Measurements from ENCODE around the gene ADCY4.

Gene ADCY4

DNA sequence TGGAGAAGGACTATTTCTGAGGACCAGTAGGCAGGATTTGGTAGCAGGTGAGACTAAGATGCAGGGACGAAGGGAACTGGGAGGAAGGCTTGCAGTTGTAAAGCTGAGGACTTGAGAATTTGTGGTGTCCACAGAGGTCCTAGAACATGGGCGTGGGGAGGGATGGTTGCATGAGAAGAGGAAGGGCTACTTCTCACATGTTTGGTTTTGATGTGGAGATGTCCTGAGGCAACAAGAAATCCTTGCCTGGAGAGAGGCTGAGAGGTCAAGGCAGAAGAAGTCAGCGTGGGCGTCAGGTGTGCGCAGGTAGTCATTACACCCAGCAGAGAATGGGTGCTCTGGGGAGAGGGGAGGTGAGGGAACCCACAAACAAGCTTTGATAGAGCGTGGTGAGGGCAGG is 57.8 kb downstream of the ADCY4 start:
- no peak for DNase-seq (ENCODE audit: low read depth, low spot score)

- no peak for DNase-seq (ENCODE audit: low read depth, low spot score)
These were observed 60.7 kb downstream of the ADCY4 start for GRCh38 chr14:24274101-24274543.

GRCh38 chr14:24273422-24273998 is 61.4 kb downstream of the ADCY4 start:
- DNase-seq (ENCODE audit: low read depth, low spot score), result no peak

DNA sequence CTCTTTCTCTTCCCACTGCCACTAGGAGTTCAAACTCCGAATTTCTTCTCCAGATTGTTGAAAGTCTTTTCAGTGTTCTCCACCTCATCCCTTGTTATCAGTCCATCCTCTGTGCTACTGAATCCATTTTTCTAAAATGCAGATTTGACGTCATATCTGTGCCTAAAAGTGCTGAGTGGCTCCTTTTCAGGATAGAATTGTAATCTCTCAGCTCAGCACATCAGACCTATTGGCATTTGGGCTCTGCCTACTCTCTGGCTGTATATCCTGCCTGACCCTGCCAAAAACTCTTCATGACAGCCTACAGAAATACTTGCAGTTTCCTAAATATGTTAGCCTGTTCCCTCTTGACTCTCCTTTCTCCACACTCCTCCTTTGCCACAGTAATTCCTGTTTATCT is 62.4 kb downstream of the ADCY4 start:
- no peak for DNase-seq (ENCODE audit: low read depth, low spot score)

- DNase-seq (ENCODE audit: low read depth, low spot score), result no peak
These were observed 63.0 kb downstream of the ADCY4 start for GRCh38 chr14:24271834-24272263.

DNA sequence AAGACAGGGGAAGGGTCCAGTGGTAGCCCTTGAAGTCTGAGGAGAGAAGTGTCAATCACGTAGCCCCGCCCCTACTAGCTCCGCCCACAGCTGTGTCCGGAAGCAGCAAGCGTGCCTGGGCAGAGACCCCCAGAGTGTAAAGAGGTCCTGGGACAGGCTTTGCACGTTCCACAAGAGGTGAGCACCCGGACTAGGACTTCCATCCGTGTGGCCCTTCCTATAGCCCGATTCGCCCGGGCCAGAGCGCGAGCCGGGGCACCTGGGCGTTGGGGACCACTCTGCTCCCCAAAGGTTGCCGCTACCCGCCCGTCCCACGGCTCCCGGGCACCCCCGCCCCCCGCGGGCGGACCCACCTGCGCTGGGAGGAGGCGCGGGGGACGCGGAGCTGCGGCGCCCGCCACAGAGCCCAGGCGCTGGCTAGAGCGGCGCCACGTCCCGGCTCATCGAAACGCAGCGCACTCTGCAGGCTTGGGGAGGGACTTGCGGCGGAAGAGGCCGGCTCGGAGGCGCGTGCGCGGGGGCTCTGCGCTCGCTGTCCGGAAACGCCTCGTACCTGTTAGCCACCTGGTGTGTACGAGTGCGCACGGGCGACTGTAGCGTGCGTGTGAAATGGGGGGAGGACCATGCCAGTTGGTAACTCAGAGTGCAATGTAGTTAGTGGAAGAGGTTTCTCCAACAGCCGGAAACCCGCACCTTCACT is 63.6 kb downstream of the ADCY4 start, which contains the start of gene RABGGTA:
RABGGTA (minus strand) TSS at position 464 of the 700 bp plus-strand sequence. CDS start 482 bp downstream, outside the sequence.
- DNase-seq (ENCODE audit: low read depth, low spot score), result peak; percentile 84

DNA sequence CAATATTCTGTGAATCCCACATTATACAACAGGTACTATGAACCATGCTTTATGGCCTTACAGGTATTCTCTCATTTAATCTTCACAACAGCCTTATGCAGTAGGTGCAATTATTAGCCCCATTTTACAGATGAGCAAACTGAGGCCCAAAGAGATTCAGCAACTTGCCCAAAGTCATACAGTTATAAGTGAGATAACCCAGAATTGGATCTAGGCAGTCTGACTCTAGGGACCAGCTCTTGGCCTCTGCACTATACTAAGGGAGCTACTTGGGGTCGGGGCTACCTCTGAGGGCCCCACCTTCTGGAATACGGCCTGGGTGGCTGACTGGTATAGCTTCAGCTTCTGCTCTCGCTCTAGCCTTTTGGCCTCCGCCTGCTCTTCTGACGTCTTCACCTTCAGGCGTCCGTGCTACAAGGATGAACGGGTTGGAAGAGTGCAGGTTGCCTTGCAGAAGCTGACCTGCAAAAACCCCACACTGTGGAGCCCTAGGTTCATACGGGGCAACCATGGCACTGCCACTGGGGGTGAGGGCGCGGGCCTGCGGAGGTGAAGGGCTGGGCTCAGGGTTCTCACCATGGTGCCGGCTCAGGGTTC is 64.2 kb downstream of the ADCY4 start:
- DNase-seq (ENCODE audit: low read depth, low spot score), result no peak

GRCh38 chr14:24269910-24270536 is 64.8 kb downstream of the ADCY4 start:
- no peak for DNase-seq (ENCODE audit: low read depth, low spot score)

- no peak for DNase-seq (ENCODE audit: low read depth, low spot score)
These were observed 65.5 kb downstream of the ADCY4 start for GRCh38 chr14:24269368-24269767.

All from activated CD4-positive, CD25-positive, alpha-beta regulatory T cell treated with anti-CD3 and anti-CD28 coated beads, Interleukin-2, amount 50 U/mL, for 16 hours (primary cell).